Cardiac muscle cell (in vitro differentiated cells and primary cell): ENCODE data around the gene RANBP1. TPM values are rescaled to one million over a fixed set of nuclear protein-coding genes. Genes with fewer than 3 reads are reported as not detected.

ENCODE experiments used
- DNase-seq, 2 donors: peaks; one replicate each; pipeline versions ENCODE4 v3.0.0 to v3.0.0-alpha.2; 2010 to 2017; ENCODE audit warnings: low read depth in 1 of 2, low spot score in 1 of 2
- H3K27ac ChIP-seq: fragments of 200-600 bp; sonication (generic); 2 replicates; pipeline ENCODE4 v1.5.1; 2016
- H3K27me3 ChIP-seq: fragments of 200-600 bp; sonication (generic); 2 replicates; pipeline ENCODE4 v1.6.0; 2016; ENCODE audit warnings: control low read depth
- H3K36me3 ChIP-seq: fragments of 200-600 bp; sonication (generic); 2 replicates; pipeline ENCODE4 v1.5.1; 2016; ENCODE audit warnings: control low read depth
- H3K4me1 ChIP-seq: fragments of 200-600 bp; sonication (generic); 2 replicates; pipeline ENCODE4 v1.8.1; 2017; ENCODE audit warnings: low read depth, mild to moderate bottlenecking, mixed run types
- H3K4me3 ChIP-seq: fragments of 200-600 bp; sonication (generic); 2 replicates; pipeline ENCODE4 v1.5.1; 2016; ENCODE audit warnings: mild to moderate bottlenecking
- H3K9me3 ChIP-seq: fragments of 200-600 bp; sonication (generic); 2 replicates; pipeline ENCODE4 v1.5.1; 2017; ENCODE audit warnings: low read depth, mild to moderate bottlenecking, control low read depth
- CTCF ChIP-seq: IDR thresholded peaks from 2 replicates; pipeline ENCODE4 v1.5.1; 2012; ENCODE audit warnings: low read depth, mild to moderate bottlenecking, low read length
- polyA plus RNA-seq: library from polyadenylated mRNA; unstranded; fragments of >200 nt; fragmentation: Nextera tagmentation; extraction: Ambion mirVana; gene quantifications from 2 replicates; pipeline ENCODE4 v1.2.1, GENCODE V29; 2016
- total RNA-seq: library from RNA; depleted of rRNA; stranded (reverse); fragments of >200 nt; gene quantifications from 2 replicates; pipeline ENCODE4 v1.2.3, GENCODE V29; 2016

Gene RANBP1
- total and polyA plus RNA-seq, 2 experiments from 2014 or later = 252 to 271 TPM

GRCh38 chr22:20083157-20083890 lies 32.6 kb upstream of the RANBP1 start:
- Histone ChIP-seq H3K9me3 (no peaks in the 10 kb centered on the region), H3K36me3 (peaks cover 26% of the 10 kb centered on the region), H3K27me3 (no peaks in the 10 kb centered on the region), H3K4me1 (peaks cover 19% of the 10 kb centered on the region), H3K27ac (no peak overlapping the region), H3K4me3 (no peak overlapping the region)
- TF ChIP-seq CTCF = no peak
- no peak for DNase-seq

DNA sequence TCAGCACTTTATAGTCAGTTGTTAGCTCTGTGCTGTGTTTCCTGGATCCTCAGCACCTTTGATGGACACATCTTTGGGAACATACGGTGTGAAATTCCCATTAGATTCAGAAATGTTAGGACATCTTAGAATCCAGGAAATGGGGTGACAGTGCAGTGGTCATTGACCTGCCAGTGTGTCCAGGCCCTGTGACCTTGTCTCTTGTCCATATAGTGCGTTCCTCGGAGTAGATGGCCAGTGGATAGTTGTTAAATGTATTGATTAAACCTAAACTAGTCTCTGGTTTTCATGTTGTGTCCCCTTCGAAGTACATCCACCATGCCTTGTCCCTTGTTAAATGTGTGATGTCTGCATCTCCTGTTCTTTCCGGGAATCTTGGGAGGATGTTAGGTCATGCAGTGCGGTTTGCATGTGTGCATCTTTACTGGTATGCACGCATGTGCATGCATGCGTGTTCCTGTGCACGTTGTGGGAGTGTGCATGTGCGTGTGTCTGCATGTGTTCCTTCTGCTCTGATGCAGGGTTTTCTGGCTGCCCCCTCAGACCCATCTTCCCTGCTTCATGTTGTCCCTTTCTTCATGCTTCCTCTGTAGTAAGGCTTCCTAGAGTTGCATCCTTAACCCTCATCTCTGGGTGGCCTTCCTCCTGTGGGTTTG lies 31.9 kb upstream of the RANBP1 start:
- peak overlapping the region; percentile 72 for H3K27ac ChIP-seq
- H3K4me3 ChIP-seq = no peak overlapping the region
- H3K9me3 ChIP-seq = no peaks in the 10 kb centered on the region
- no peak for TF ChIP-seq CTCF
- H3K27me3 ChIP-seq = no peaks in the 10 kb centered on the region
- H3K36me3 ChIP-seq = peaks cover 32% of the 10 kb centered on the region
- no peak for DNase-seq
- peaks cover 19% of the 10 kb centered on the region for H3K4me1 ChIP-seq

DNA sequence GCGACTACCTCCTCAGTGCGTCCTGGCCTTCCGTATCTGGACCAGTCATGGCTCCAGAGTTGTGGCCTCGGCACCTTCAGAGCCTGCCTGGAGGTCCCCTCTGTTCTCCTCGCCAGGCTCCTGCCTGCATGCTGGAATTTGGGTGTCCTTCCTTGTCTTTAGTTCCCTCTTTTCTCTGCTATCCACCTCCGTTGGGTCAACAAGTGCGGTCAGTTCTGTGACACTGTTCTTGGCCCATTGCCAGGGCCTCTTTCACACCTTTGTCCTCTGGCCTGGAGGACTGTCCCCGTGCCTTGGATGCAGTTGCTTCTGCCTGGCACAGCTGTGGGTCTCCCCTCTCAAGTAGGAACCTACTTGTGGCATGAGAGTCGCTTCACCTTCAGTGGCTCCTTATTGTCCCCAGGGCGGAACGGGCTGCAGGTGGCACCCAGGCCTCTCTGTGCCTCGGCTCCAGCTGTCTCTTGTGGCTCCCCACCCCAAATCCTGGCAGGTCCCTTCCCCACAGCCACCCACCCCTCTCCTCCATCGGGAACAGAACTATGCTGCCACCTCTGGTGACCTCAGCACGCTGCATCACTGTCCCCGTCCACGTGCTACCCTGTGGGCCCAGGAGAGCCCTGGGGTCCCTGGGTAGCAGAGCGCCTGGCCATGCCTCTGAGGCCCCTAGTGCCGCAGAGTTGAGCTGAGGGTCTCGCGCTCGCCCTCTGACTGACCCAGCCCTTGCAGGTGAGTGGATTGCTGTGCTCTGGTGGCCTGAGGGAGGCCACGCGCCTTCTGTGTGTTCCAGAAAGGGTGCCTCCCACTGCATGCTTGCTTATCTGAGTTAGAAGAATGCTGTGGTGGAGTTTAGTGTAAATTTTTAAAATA lies 31.1 kb upstream of the RANBP1 start:
- peak; percentile 21 to 70 for DNase-seq
- no peaks in the 10 kb centered on the region for H3K27me3 ChIP-seq
- H3K4me1 ChIP-seq = peaks cover 19% of the 10 kb centered on the region
- H3K36me3 ChIP-seq = peaks cover 40% of the 10 kb centered on the region
- H3K27ac ChIP-seq = peak overlapping the region; percentile 72
- no peak overlapping the region for H3K4me3 ChIP-seq
- TF ChIP-seq CTCF = peak; percentile 40
- no peaks in the 10 kb centered on the region for H3K9me3 ChIP-seq

GRCh38 chr22:20085651-20086050 lies 30.3 kb upstream of the RANBP1 start:
- H3K9me3 ChIP-seq = no peaks in the 10 kb centered on the region
- no peak for DNase-seq
- H3K4me3 ChIP-seq = no peak overlapping the region
- H3K27me3 ChIP-seq = no peaks in the 10 kb centered on the region
- peak overlapping the region; percentile 72 for H3K27ac ChIP-seq
- peaks cover 48% of the 10 kb centered on the region for H3K36me3 ChIP-seq
- H3K4me1 ChIP-seq = peaks cover 19% of the 10 kb centered on the region
- TF ChIP-seq CTCF = no peak

GRCh38 chr22:20086101-20086599 lies 29.8 kb upstream of the RANBP1 start:
- no peak for DNase-seq
- peaks cover 53% of the 10 kb centered on the region for H3K36me3 ChIP-seq
- no peaks in the 10 kb centered on the region for H3K27me3 ChIP-seq
- TF ChIP-seq CTCF = no peak
- H3K4me1 ChIP-seq = peaks cover 17% of the 10 kb centered on the region
- no peaks in the 10 kb centered on the region for H3K9me3 ChIP-seq
- no peak overlapping the region for H3K27ac ChIP-seq
- no peak overlapping the region for H3K4me3 ChIP-seq
